IMR-90 (cell line): ENCODE results near the gene ALDH1A1. TPM values are rescaled to one million over a fixed set of nuclear protein-coding genes. Genes with fewer than 3 reads are reported as not detected.

Experiments
- ATAC-seq: fragments of 200-7000 bp; cut with Tn5 transposase; 2 replicates; pipeline ENCODE4 v1.9.1; 2020; ENCODE audit warnings: low read depth, mild to moderate bottlenecking, moderate library complexity
- BruUV-seq: library from RNA; stranded (reverse); fragments of 400-500 nt; replicated peaks from 2 replicates; lab custom pipeline; 2021; lab: Mats Ljungman, UMichigan
- CTCF ChIA-PET: fragments of 300-600 bp; formaldehyde crosslinking; extraction: SDS; loops from one replicate; lab custom pipeline; 2021; ENCODE audit warnings: antibody characterized with exemption; lab: Yijun Ruan, JAX
- POLR2A ChIA-PET: fragments of 300-600 bp; sonication (Branson Sonifier 250); formaldehyde crosslinking; loops from one replicate; lab custom pipeline; 2022; ENCODE audit warnings: antibody characterized with exemption; ENCODE audit not compliant: unreplicated experiment; lab: Charles Lee
- DNase-seq: peaks from one replicate; pipeline ENCODE4 v3.0.0; 2013
- H2AFZ ChIP-seq: replicated peaks from 2 replicates; pipeline ENCODE3; 2013; ENCODE audit warnings: low read length, mild to moderate bottlenecking; ENCODE audit not compliant: poor library complexity
- H2AK5ac ChIP-seq: 2 replicates; pipeline ENCODE4 v1.6.1; 2013; ENCODE audit warnings: low read depth, low read length, inconsistent platforms
- H2AK9ac ChIP-seq: replicated peaks from 2 replicates; pipeline ENCODE3; 2013; ENCODE audit warnings: mild to moderate bottlenecking, low read depth, low read length, moderate library complexity; ENCODE audit not compliant: poor library complexity
- H2BK120ac ChIP-seq: 2 replicates; pipeline ENCODE4 v1.6.1; 2013; ENCODE audit warnings: low read depth, low read length, inconsistent platforms
- H2BK15ac ChIP-seq: 3 replicates; pipeline ENCODE4 v1.6.1; 2013; ENCODE audit warnings: low read depth, low read length, inconsistent platforms
- H2BK20ac ChIP-seq: 2 replicates; pipeline ENCODE4 v1.6.1; 2013; ENCODE audit warnings: low read depth, mild to moderate bottlenecking, inconsistent platforms, low read length, moderate library complexity
- H2BK5ac ChIP-seq: 2 replicates; pipeline ENCODE4 v1.6.1; 2013; ENCODE audit warnings: mild to moderate bottlenecking, low read depth, low read length, inconsistent platforms; ENCODE audit not compliant: poor library complexity, severe bottlenecking
- H3K14ac ChIP-seq: replicated peaks from 2 replicates; pipeline ENCODE4 v1.6.1; 2013; ENCODE audit warnings: low read depth, low read length, inconsistent platforms
- H3K18ac ChIP-seq: 2 replicates; pipeline ENCODE4 v1.6.1; 2013; ENCODE audit warnings: low read depth, low read length, control low read depth
- H3K23ac ChIP-seq: 2 replicates; pipeline ENCODE4 v1.6.1; 2013; ENCODE audit warnings: low read depth, low read length, inconsistent platforms
- H3K27ac ChIP-seq: 2 replicates; pipeline ENCODE4 v1.5.1; 2013; ENCODE audit warnings: mild to moderate bottlenecking, control low read depth, low read length; ENCODE audit not compliant: insufficient read depth
- H3K27me3 ChIP-seq: 2 replicates; pipeline ENCODE4 v1.6.1; 2013; ENCODE audit warnings: low read length; ENCODE audit not compliant: control insufficient read depth, insufficient read depth
- H3K36me3 ChIP-seq: 2 replicates; pipeline ENCODE4 v1.6.1; 2013; ENCODE audit warnings: low read length, mixed read lengths; ENCODE audit not compliant: control insufficient read depth, insufficient read depth
- H3K4ac ChIP-seq: 2 replicates; pipeline ENCODE4 v1.6.1; 2013; ENCODE audit warnings: low read depth, low read length, inconsistent platforms
- H3K4me1 ChIP-seq: 2 replicates; pipeline ENCODE4 v1.6.1; 2013; ENCODE audit warnings: low read length, mixed read lengths; ENCODE audit not compliant: control insufficient read depth, insufficient read depth
- H3K4me2 ChIP-seq: 2 replicates; pipeline ENCODE4 v1.6.1; 2013; ENCODE audit warnings: low read depth, mild to moderate bottlenecking, control low read depth, low read length, moderate library complexity
- H3K4me3 ChIP-seq: 2 replicates; pipeline ENCODE4 v1.5.1; 2013; ENCODE audit warnings: low read depth, mild to moderate bottlenecking, control low read depth, low read length, moderate library complexity; ENCODE audit not compliant: insufficient read depth
- H3K56ac ChIP-seq: 2 replicates; pipeline ENCODE4 v1.6.1; 2013; ENCODE audit warnings: low read length, inconsistent platforms; ENCODE audit not compliant: insufficient read depth; ENCODE audit errors: extremely low read depth
- H3K79me1 ChIP-seq, 2 experiments: 2 replicates each; pipeline ENCODE4 v1.6.1; 2013; ENCODE audit warnings: low read length in 2 of 2, inconsistent platforms in 1 of 2, low read depth in 1 of 2
- H3K9ac ChIP-seq: 2 replicates; pipeline ENCODE4 v1.6.1; 2013; ENCODE audit warnings: low read depth, low read length, control low read depth
- H3K9me1 ChIP-seq: 2 replicates; pipeline ENCODE4 v1.6.1; 2013; ENCODE audit warnings: low read length, inconsistent platforms; ENCODE audit not compliant: insufficient read depth
- H3K9me3 ChIP-seq: 2 replicates; pipeline ENCODE4 v1.6.1; 2013; ENCODE audit warnings: low read length; ENCODE audit not compliant: control insufficient read depth, insufficient read depth
- H4K20me1 ChIP-seq: 2 replicates; pipeline ENCODE4 v1.6.1; 2013; ENCODE audit warnings: low read length, inconsistent platforms; ENCODE audit not compliant: insufficient read depth
- H4K5ac ChIP-seq: 2 replicates; pipeline ENCODE4 v1.6.1; 2013; ENCODE audit warnings: mild to moderate bottlenecking, low read depth, low read length, control low read depth
- H4K8ac ChIP-seq, 2 experiments: 2 replicates each; pipeline ENCODE4 v1.6.1; 2013; ENCODE audit warnings: low read depth in 2 of 2, low read length in 2 of 2, control low read depth in 1 of 2, inconsistent platforms in 1 of 2
- H4K91ac ChIP-seq: 2 replicates; pipeline ENCODE4 v1.6.1; 2013; ENCODE audit warnings: low read depth, low read length, inconsistent platforms; ENCODE audit not compliant: insufficient read depth
- BHLHE40 ChIP-seq: fragments of 150-350 bp; IDR thresholded peaks from 2 replicates; pipeline ENCODE4 v1.6.1; 2016; ENCODE audit warnings: mild to moderate bottlenecking, low read depth, low read length
- CEBPB ChIP-seq: IDR thresholded peaks from 2 replicates; pipeline ENCODE4 v1.6.1; 2012; ENCODE audit warnings: low read depth, low read length, improper control_type of control experiment
- CHD1 ChIP-seq: IDR thresholded peaks from 2 replicates; pipeline ENCODE4 v1.6.1; 2012; ENCODE audit warnings: low read depth, low read length, improper control_type of control experiment
- FOS ChIP-seq: fragments of 150-350 bp; IDR thresholded peaks from 2 replicates; pipeline ENCODE4 v1.6.1; 2016; ENCODE audit warnings: low read depth, low read length
- MAFK ChIP-seq: IDR thresholded peaks from 2 replicates; pipeline ENCODE4 v1.6.1; 2012; ENCODE audit warnings: low read depth, low read length, improper control_type of control experiment
- MAZ ChIP-seq: IDR thresholded peaks from 2 replicates; pipeline ENCODE4 v1.6.1; 2012; ENCODE audit warnings: low read depth, mild to moderate bottlenecking, low read length, improper control_type of control experiment, moderate library complexity, borderline replicate concordance
- MXI1 ChIP-seq: IDR thresholded peaks from 2 replicates; pipeline ENCODE4 v1.6.1; 2012; ENCODE audit warnings: low read depth, mild to moderate bottlenecking, low read length, moderate library complexity, borderline replicate concordance
- NFE2L2 ChIP-seq: fragments of 150-350 bp; IDR thresholded peaks from 2 replicates; pipeline ENCODE4 v1.6.1; 2016; ENCODE audit warnings: low read depth, mild to moderate bottlenecking, low read length
- POLR2A ChIP-seq: IDR thresholded peaks from 2 replicates; pipeline ENCODE4 v1.6.1; 2012; ENCODE audit warnings: mild to moderate bottlenecking, low read depth, low read length
- RAD21 ChIP-seq: IDR thresholded peaks from 2 replicates; pipeline ENCODE4 v1.6.1; 2012; ENCODE audit warnings: low read length, improper control_type of control experiment
- RCOR1 ChIP-seq: IDR thresholded peaks from 2 replicates; pipeline ENCODE4 v1.6.1; 2012; ENCODE audit warnings: mild to moderate bottlenecking, low read length, improper control_type of control experiment; ENCODE audit not compliant: insufficient replicate concordance
- RFX5 ChIP-seq: IDR thresholded peaks from 2 replicates; pipeline ENCODE4 v1.8.0; 2012; ENCODE audit warnings: low read depth, mild to moderate bottlenecking, low read length, moderate library complexity
- SMC3 ChIP-seq: fragments of 150-350 bp; IDR thresholded peaks from 2 replicates; pipeline ENCODE4 v1.6.1; 2016; ENCODE audit warnings: low read depth, mild to moderate bottlenecking, antibody characterized with exemption, low read length, moderate library complexity
- USF2 ChIP-seq: fragments of 150-350 bp; IDR thresholded peaks from 2 replicates; pipeline ENCODE4 v1.6.1; 2017; ENCODE audit warnings: mild to moderate bottlenecking, antibody characterized with exemption, low read length, low read depth
- WGBS, 2 experiments: methylation state at CpG; one replicate each; pipeline versions ENCODE4 v1.1.5 to v1.1.7; 2013; ENCODE audit warnings: missing lambda C conversion rate in 2 of 2; ENCODE audit not compliant: insufficient read length in 1 of 2; ENCODE audit errors: extremely low coverage in 2 of 2; 5-methylcytosine and 5-hydroxymethylcytosine counted together
- dilution Hi-C: fragments of 300-500 bp; cut with HindIII; formaldehyde crosslinking; loops from one replicate; pipeline ENCODE4 v1.14.3; 2018; ENCODE audit warnings: low sequenced_read_pairs; ENCODE audit not compliant: unreplicated experiment
- in situ Hi-C: fragments of 300-500 bp; cut with MboI; formaldehyde crosslinking; loops from 3 replicates; pipeline ENCODE4 v1.14.3; 2019; ENCODE audit warnings: low sequenced_read_pairs, inconsistent platforms, mixed read lengths
- intact Hi-C: fragments of 100-400 bp; cut with micrococcal nuclease; formaldehyde crosslinking; loops from 2 replicates; pipeline ENCODE4 v1.10.0; 2022
- polyA plus RNA-seq, 3 experiments: library from polyadenylated mRNA; depleted of rRNA; stranded (reverse); fragments of >200 nt; gene quantifications; 2 replicates each; pipeline ENCODE4 v1.2.3, GENCODE V29; 2012; ENCODE audit warnings: low replicate concordance in 1 of 3
- total RNA-seq: library from RNA; depleted of rRNA; stranded (reverse); fragments of >200 nt; gene quantifications from 2 replicates; pipeline ENCODE4 v1.2.3, GENCODE V29; 2012
- TF ChIP-seq, protein P1 (sequence below): fragments of 150-350 bp; IDR thresholded peaks from 2 replicates; pipeline ENCODE4 v1.6.1; 2016; ENCODE audit warnings: low read depth, mild to moderate bottlenecking, low read length, moderate library complexity, borderline replicate concordance
- TF ChIP-seq, protein P2 (sequence below): conservative IDR thresholded peaks from 2 replicates; pipeline ENCODE4 v1.5.1; 2012; ENCODE audit warnings: mild to moderate bottlenecking, low read depth, low read length, improper control_type of control experiment

Gene ALDH1A1
- total and polyA plus RNA-seq, 2 of the 4 experiments (the other 2 are of a cell fraction) = not detected

GRCh38 chr9:72906810-72907209, 46.0 kb downstream of the ALDH1A1 start:
- Histone ChIP-seq H4K5ac (no peak overlapping the region), H3K36me3 (no peaks in the 10 kb centered on the region), H3K14ac (no peak overlapping the region), H3K27me3 (no peaks in the 10 kb centered on the region), H3K79me1 (no peaks in the 10 kb centered on the region), H3K9ac (no peak overlapping the region), H3K27ac (no peak overlapping the region), H2AK5ac (no peak overlapping the region), H2AFZ (no peak overlapping the region), H2BK5ac (no peak overlapping the region), H2AK9ac (no peak overlapping the region), H3K4me2 (no peak overlapping the region), H2BK20ac (no peak overlapping the region), H3K9me1 (no peaks in the 10 kb centered on the region), H3K4ac (no peak overlapping the region), H3K18ac (no peak overlapping the region), H2BK120ac (no peak overlapping the region), H4K20me1 (no peaks in the 10 kb centered on the region), H3K4me1 (no peaks in the 10 kb centered on the region), H3K23ac (no peak overlapping the region), H4K8ac (no peak overlapping the region), H4K91ac (no peak overlapping the region), H3K56ac (no peak overlapping the region), H3K9me3 (no peaks in the 10 kb centered on the region), H2BK15ac (no peak overlapping the region), H3K4me3 (no peak overlapping the region)
- in situ Hi-C loops = no loop called here
- BruUV-seq = no TSS peak
- ChIA-PET CTCF (no interaction called here), POLR2A (no interaction called here)
- no peak for ATAC-seq
- intact Hi-C loops = loop anchor here (5.0 kb wide), 1 partner anchor 35 kb away; no protein-coding TSS in a partner anchor
- no CpG with 5 or more reads among the region's 1 CpG for WGBS, 2 experiments
- DNase-seq = no peak
- dilution Hi-C loops = no loop called here
- TF ChIP-seq CEBPB = no peak
- no peak for TF ChIP-seq MXI1
- no peak for TF ChIP-seq RCOR1
- no peak for TF ChIP-seq FOS
- TF ChIP-seq, protein P1, sequence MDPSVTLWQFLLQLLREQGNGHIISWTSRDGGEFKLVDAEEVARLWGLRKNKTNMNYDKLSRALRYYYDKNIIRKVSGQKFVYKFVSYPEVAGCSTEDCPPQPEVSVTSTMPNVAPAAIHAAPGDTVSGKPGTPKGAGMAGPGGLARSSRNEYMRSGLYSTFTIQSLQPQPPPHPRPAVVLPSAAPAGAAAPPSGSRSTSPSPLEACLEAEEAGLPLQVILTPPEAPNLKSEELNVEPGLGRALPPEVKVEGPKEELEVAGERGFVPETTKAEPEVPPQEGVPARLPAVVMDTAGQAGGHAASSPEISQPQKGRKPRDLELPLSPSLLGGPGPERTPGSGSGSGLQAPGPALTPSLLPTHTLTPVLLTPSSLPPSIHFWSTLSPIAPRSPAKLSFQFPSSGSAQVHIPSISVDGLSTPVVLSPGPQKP = no peak
- no peak for TF ChIP-seq MAZ
- TF ChIP-seq SMC3 = no peak
- TF ChIP-seq MAFK = no peak
- no peak for TF ChIP-seq RFX5
- TF ChIP-seq RAD21 = no peak
- TF ChIP-seq USF2 = no peak
- no peak for TF ChIP-seq POLR2A
- no peak for TF ChIP-seq CHD1
- no peak for TF ChIP-seq NFE2L2
- TF ChIP-seq BHLHE40 = no peak
- TF ChIP-seq, protein P2, sequence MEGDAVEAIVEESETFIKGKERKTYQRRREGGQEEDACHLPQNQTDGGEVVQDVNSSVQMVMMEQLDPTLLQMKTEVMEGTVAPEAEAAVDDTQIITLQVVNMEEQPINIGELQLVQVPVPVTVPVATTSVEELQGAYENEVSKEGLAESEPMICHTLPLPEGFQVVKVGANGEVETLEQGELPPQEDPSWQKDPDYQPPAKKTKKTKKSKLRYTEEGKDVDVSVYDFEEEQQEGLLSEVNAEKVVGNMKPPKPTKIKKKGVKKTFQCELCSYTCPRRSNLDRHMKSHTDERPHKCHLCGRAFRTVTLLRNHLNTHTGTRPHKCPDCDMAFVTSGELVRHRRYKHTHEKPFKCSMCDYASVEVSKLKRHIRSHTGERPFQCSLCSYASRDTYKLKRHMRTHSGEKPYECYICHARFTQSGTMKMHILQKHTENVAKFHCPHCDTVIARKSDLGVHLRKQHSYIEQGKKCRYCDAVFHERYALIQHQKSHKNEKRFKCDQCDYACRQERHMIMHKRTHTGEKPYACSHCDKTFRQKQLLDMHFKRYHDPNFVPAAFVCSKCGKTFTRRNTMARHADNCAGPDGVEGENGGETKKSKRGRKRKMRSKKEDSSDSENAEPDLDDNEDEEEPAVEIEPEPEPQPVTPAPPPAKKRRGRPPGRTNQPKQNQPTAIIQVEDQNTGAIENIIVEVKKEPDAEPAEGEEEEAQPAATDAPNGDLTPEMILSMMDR = no peak
